ENCODE data around the gene CRIP3. TPM values are rescaled to one million over a fixed set of nuclear protein-coding genes. Genes with fewer than 3 reads are reported as not detected.

The CRIP3 gene
- total and polyA plus RNA-seq, 2 of the 13 experiments (the other 11 are each of a cell fraction or from before 2014, with no cell fraction given) = 6.3 to 9.3 TPM

GRCh38 chr6:43286980-43287716 lies 21.5 kb downstream of the CRIP3 start (continued):
- TF ChIP-seq AFF4 (CRISPR knock-in tag; IDR thresholded peaks at IDR 0.05) (no peak), ZNF547 (CRISPR knock-in tag; IDR thresholded peaks at IDR 0.05) (peak; percentile 77; the same call in 1 of the 2 replicates), ZNF296 (CRISPR knock-in tag; conservative IDR thresholded peaks at IDR 0.05) (no peak), CSRNP2 (CRISPR knock-in tag; conservative IDR thresholded peaks at IDR 0.05; ENCODE audit: low read depth) (no peak), CHD2 (IDR thresholded peaks at IDR 0.05; ENCODE audit: low read depth, low read length) (no peak), LBX2 (CRISPR knock-in tag; IDR thresholded peaks at IDR 0.05; ENCODE audit: borderline replicate concordance) (no peak), ZNF441 (CRISPR knock-in tag; IDR thresholded peaks at IDR 0.05; ENCODE audit: borderline replicate concordance) (no peak), ZNF674 (CRISPR knock-in tag; IDR thresholded peaks at IDR 0.05; ENCODE audit: low read depth) (no peak), AGO2 (optimal IDR thresholded peaks at IDR 0.05; ENCODE audit: low read depth, low read length) (no peak), ATF5 (CRISPR knock-in tag; IDR thresholded peaks at IDR 0.05; ENCODE audit: low read depth) (0 out of 2 replicates have a peak, but pooled peaks have one; percentile 78), BCL3 (CRISPR knock-in tag; IDR thresholded peaks at IDR 0.05) (peak; percentile 82; the same call in 1 of the 2 replicates), THAP8 (CRISPR knock-in tag; IDR thresholded peaks at IDR 0.05; ENCODE audit: borderline replicate concordance) (no peak), MZF1 (CRISPR knock-in tag; IDR thresholded peaks at IDR 0.05; ENCODE audit: borderline replicate concordance) (no peak), ZSCAN12 (CRISPR knock-in tag; IDR thresholded peaks at IDR 0.05) (no peak), ESRRA (CRISPR knock-in tag; IDR thresholded peaks at IDR 0.05; ENCODE audit: low read depth) (no peak; the same call in 1 of the 2 replicates), GATAD1 (CRISPR knock-in tag; IDR thresholded peaks at IDR 0.05) (no peak), ZBTB20 (CRISPR knock-in tag; IDR thresholded peaks at IDR 0.05; ENCODE audit: borderline replicate concordance, low read depth) (peak; percentile 46; the same call in 1 of the 2 replicates), ZNF468 (CRISPR knock-in tag; IDR thresholded peaks at IDR 0.05) (no peak), NFATC3 (CRISPR knock-in tag; IDR thresholded peaks at IDR 0.05) (no peak), RFX3 (CRISPR knock-in tag; IDR thresholded peaks at IDR 0.05) (no peak)
